GM12878 (cell line): ENCODE data around the gene TRMT44. TPM values are rescaled to one million over a fixed set of nuclear protein-coding genes. Genes with fewer than 3 reads are reported as not detected.
A peak's percentile ranks its signal among the peaks of the same experiment; 100 is the strongest.

Experiments used
- ATF7 ChIP-seq: fragments of 450-650 bp; IDR thresholded peaks from 2 replicates; pipeline ENCODE4 v1.6.1; 2016; ENCODE audit warnings: low read depth, mild to moderate bottlenecking
- BRCA1 ChIP-seq: IDR thresholded peaks from 2 replicates; pipeline ENCODE4 v1.6.1; 2011; ENCODE audit warnings: low read depth, low read length, improper control_type of control experiment
- KDM1A ChIP-seq: fragments of 200-600 bp; sonication (generic); IDR thresholded peaks from 2 replicates; pipeline ENCODE4 v1.6.1; 2016; ENCODE audit warnings: borderline replicate concordance
- KLF5 ChIP-seq: fragments of 450-650 bp; IDR thresholded peaks from 2 replicates; pipeline ENCODE4 v1.6.1; 2014; ENCODE audit warnings: mild to moderate bottlenecking; ENCODE audit not compliant: partially characterized antibody
- MXI1 ChIP-seq: fragments of 150-350 bp; IDR thresholded peaks from 2 replicates; pipeline ENCODE4 v1.6.1; 2011; ENCODE audit warnings: low read depth, mild to moderate bottlenecking, inconsistent platforms, low read length, improper control_type of control experiment
- MYB ChIP-seq: fragments of 150-350 bp; IDR thresholded peaks from 2 replicates; pipeline ENCODE4 v1.6.1; 2014; ENCODE audit warnings: mild to moderate bottlenecking, low read depth, low read length, borderline replicate concordance
- MYC ChIP-seq: IDR thresholded peaks from 2 replicates; pipeline ENCODE4 v1.6.1; 2011; ENCODE audit warnings: mild to moderate bottlenecking, low read length, moderate library complexity, inconsistent platforms; ENCODE audit not compliant: insufficient read depth, insufficient replicate concordance, insufficient read length, severe bottlenecking
- NFYA ChIP-seq: IDR thresholded peaks from 2 replicates; pipeline ENCODE4 v1.6.1; 2011; ENCODE audit warnings: low read depth, mild to moderate bottlenecking, low read length, improper control_type of control experiment, borderline replicate concordance
- PAX5 ChIP-seq: IDR thresholded peaks from 2 replicates; pipeline ENCODE4 v1.6.1; 2011; ENCODE audit warnings: low read depth, low read length, borderline replicate concordance
- PML ChIP-seq: IDR thresholded peaks from 2 replicates; pipeline ENCODE4 v1.6.1; 2012; ENCODE audit warnings: low read length, inconsistent platforms
- POLR2A ChIP-seq: IDR thresholded peaks from 2 replicates; pipeline ENCODE4 v1.6.1; 2011; ENCODE audit warnings: low read depth, mild to moderate bottlenecking, low read length
- RBBP5 ChIP-seq: fragments of 200-600 bp; sonication (generic); conservative IDR thresholded peaks from 2 replicates; pipeline ENCODE4 v1.6.1; 2016
- SREBF1 ChIP-seq: IDR thresholded peaks from 2 replicates; pipeline ENCODE4 v1.6.1; 2012; ENCODE audit warnings: mild to moderate bottlenecking, low read length
- SREBF2 ChIP-seq: IDR thresholded peaks from 2 replicates; pipeline ENCODE4 v1.6.1; 2012; ENCODE audit warnings: mild to moderate bottlenecking, low read length
- TCF3 ChIP-seq: IDR thresholded peaks from 2 replicates; pipeline ENCODE4 v1.6.1; 2012; ENCODE audit warnings: low read depth, mild to moderate bottlenecking, low read length, borderline replicate concordance; ENCODE audit not compliant: insufficient read depth
- TCF7 ChIP-seq: IDR thresholded peaks from 2 replicates; pipeline ENCODE4 v1.6.1; 2014; ENCODE audit warnings: antibody characterized with exemption, borderline replicate concordance
- YY1 ChIP-seq: IDR thresholded peaks from 2 replicates; pipeline ENCODE4 v1.6.1; 2011; ENCODE audit warnings: low read depth, mild to moderate bottlenecking, low read length
- ZNF384 ChIP-seq: IDR thresholded peaks from 2 replicates; pipeline ENCODE4 v1.6.1; 2012; ENCODE audit warnings: low read depth, mild to moderate bottlenecking, low read length, improper control_type of control experiment, borderline replicate concordance
- polyA plus RNA-seq, 11 experiments: library from polyadenylated mRNA; depleted of rRNA in 4 of 11; unstranded in 6 of 11; stranded (reverse) in 5 of 11; fragments of >200 nt; fragmentation: Nextera tagmentation in 4 of 11; fragmentation: Illumina TruSeq in 1 of 11; extraction: Ambion mirVana in 4 of 11; extraction: Trizol in 1 of 11; gene quantifications; 1 replicate in 1 of 11; 2 replicates in 10 of 11; pipeline versions ENCODE4 v1.2.1 to v1.2.3, GENCODE V29; 2011 to 2016; ENCODE audit warnings: inconsistent platforms in 2 of 11, missing spikeins in 2 of 11, low read depth in 1 of 11
- total RNA-seq, 4 experiments: library from RNA; depleted of rRNA in 3 of 4; stranded (reverse); fragments of >200 nt in 3 of 4; fragmentation: Illumina TruSeq in 1 of 4; extraction: Trizol in 1 of 4; gene quantifications; 2 replicates each; pipeline versions ENCODE4 v1.2.1 to v1.2.3, GENCODE V29; 2013 to 2021
- TF ChIP-seq, protein P1 (sequence below): fragments of 450-650 bp; formaldehyde crosslinking; IDR thresholded peaks from 2 replicates; pipeline ENCODE4 v1.4.0; 2022; ENCODE audit warnings: mild to moderate bottlenecking, moderate library complexity
- TF ChIP-seq, protein P2 (sequence below): fragments of 450-650 bp; IDR thresholded peaks from 2 replicates; pipeline ENCODE4 v1.6.1; 2017; ENCODE audit warnings: low read depth, mild to moderate bottlenecking, moderate library complexity
- TF ChIP-seq, protein P3 (sequence below): IDR thresholded peaks from 2 replicates; pipeline ENCODE4 v1.6.1; 2012; ENCODE audit warnings: mild to moderate bottlenecking, low read depth, low read length
- TF ChIP-seq, protein P4 (sequence below): fragments of 450-650 bp; IDR thresholded peaks from 2 replicates; pipeline ENCODE4 v1.6.1; 2014; ENCODE audit warnings: mild to moderate bottlenecking

Gene TRMT44
- total and polyA plus RNA-seq, 10 of the 15 experiments (the other 5 are each of a cell fraction or from before 2014, with no cell fraction given), result 1.3 to 18.5 (median 10.1) TPM

DNA sequence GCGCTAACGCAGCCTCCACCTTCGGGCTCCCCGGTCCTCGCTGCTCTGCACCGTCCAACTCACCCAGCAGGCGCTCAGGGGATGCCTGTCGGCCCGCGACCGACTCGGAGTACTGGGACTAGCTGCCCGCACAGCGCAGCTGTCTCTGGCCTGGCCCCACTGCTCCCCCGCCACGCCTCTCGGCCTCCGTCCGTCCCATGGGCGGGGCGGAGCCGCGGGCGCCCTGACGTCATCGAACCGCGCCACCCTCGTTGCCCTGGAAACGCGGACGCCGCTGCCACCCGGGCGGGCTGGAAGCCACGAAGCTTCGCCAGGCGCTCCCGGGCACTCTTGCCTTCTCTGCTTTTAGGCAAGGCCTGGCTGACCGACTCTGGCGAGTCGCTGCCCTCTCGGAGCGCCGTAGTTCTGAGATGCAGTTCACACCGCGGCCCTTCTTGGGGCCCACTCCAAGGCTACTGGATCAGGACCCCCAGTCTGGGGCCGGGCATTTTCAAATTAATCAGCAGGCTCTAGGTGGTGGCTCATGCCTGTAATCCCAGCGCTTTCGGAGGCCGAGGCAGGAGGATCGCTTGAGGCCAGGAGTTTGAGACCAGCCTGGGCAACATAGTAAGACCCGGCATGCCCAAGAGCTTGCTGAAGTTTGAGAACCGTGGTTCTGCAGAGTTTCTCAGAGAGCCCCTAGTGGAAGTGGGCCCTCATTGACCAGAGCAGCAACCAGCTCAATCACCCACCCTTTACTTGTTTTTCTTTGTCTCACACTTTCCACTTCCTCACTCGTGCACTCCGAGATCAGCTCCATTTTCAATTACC is 12.1 kb upstream of the TRMT44 start (continued):
- TF ChIP-seq, protein P1, sequence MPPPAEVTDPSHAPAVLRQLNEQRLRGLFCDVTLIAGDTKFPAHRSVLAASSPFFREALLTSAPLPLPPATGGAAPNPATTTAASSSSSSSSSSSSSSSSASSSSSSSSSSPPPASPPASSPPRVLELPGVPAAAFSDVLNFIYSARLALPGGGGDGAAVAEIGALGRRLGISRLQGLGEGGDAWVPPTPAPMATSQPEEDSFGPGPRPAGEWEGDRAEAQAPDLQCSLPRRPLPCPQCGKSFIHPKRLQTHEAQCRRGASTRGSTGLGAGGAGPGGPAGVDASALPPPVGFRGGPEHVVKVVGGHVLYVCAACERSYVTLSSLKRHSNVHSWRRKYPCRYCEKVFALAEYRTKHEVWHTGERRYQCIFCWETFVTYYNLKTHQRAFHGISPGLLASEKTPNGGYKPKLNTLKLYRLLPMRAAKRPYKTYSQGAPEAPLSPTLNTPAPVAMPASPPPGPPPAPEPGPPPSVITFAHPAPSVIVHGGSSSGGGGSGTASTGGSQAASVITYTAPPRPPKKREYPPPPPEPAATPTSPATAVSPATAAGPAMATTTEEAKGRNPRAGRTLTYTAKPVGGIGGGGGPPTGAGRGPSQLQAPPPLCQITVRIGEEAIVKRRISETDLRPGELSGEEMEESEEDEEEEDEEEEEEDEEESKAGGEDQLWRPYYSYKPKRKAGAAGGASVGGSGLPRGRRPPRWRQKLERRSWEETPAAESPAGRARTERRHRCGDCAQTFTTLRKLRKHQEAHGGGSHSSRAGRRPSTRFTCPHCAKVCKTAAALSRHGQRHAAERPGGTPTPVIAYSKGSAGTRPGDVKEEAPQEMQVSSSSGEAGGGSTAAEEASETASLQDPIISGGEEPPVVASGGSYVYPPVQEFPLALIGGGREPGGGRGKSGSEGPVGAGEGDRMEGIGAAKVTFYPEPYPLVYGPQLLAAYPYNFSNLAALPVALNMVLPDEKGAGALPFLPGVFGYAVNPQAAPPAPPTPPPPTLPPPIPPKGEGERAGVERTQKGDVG (CRISPR knock-in tag), result 0 out of 2 replicates have a peak, but pooled peaks have one; percentile 12
- TF ChIP-seq BRCA1 (no peak), KLF5 (no peak), SREBF1 (no peak), POLR2A (peak; percentile 89), MYC (peak; percentile 22), SREBF2 (no peak), KDM1A (no peak), TCF7 (no peak), PAX5 (no peak), ZNF384 (no peak), ATF7 (peak; percentile 95), RBBP5 (no peak), TCF3 (peak; percentile 79), MXI1 (peak; percentile 98), PML (no peak), NFYA (no peak), YY1 (peak; percentile 73), MYB (no peak)
- TF ChIP-seq, protein P2, sequence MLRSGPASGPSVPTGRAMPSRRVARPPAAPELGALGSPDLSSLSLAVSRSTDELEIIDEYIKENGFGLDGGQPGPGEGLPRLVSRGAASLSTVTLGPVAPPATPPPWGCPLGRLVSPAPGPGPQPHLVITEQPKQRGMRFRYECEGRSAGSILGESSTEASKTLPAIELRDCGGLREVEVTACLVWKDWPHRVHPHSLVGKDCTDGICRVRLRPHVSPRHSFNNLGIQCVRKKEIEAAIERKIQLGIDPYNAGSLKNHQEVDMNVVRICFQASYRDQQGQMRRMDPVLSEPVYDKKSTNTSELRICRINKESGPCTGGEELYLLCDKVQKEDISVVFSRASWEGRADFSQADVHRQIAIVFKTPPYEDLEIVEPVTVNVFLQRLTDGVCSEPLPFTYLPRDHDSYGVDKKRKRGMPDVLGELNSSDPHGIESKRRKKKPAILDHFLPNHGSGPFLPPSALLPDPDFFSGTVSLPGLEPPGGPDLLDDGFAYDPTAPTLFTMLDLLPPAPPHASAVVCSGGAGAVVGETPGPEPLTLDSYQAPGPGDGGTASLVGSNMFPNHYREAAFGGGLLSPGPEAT, result peak; percentile 46; the same call in 1 of the 2 replicates
- TF ChIP-seq, protein P3, sequence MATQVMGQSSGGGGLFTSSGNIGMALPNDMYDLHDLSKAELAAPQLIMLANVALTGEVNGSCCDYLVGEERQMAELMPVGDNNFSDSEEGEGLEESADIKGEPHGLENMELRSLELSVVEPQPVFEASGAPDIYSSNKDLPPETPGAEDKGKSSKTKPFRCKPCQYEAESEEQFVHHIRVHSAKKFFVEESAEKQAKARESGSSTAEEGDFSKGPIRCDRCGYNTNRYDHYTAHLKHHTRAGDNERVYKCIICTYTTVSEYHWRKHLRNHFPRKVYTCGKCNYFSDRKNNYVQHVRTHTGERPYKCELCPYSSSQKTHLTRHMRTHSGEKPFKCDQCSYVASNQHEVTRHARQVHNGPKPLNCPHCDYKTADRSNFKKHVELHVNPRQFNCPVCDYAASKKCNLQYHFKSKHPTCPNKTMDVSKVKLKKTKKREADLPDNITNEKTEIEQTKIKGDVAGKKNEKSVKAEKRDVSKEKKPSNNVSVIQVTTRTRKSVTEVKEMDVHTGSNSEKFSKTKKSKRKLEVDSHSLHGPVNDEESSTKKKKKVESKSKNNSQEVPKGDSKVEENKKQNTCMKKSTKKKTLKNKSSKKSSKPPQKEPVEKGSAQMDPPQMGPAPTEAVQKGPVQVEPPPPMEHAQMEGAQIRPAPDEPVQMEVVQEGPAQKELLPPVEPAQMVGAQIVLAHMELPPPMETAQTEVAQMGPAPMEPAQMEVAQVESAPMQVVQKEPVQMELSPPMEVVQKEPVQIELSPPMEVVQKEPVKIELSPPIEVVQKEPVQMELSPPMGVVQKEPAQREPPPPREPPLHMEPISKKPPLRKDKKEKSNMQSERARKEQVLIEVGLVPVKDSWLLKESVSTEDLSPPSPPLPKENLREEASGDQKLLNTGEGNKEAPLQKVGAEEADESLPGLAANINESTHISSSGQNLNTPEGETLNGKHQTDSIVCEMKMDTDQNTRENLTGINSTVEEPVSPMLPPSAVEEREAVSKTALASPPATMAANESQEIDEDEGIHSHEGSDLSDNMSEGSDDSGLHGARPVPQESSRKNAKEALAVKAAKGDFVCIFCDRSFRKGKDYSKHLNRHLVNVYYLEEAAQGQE, result no peak
- TF ChIP-seq, protein P4, sequence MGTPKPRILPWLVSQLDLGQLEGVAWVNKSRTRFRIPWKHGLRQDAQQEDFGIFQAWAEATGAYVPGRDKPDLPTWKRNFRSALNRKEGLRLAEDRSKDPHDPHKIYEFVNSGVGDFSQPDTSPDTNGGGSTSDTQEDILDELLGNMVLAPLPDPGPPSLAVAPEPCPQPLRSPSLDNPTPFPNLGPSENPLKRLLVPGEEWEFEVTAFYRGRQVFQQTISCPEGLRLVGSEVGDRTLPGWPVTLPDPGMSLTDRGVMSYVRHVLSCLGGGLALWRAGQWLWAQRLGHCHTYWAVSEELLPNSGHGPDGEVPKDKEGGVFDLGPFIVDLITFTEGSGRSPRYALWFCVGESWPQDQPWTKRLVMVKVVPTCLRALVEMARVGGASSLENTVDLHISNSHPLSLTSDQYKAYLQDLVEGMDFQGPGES, result no peak
